ENCODE results near the gene TMEM131L. TPM values are rescaled to one million over a fixed set of nuclear protein-coding genes. Genes with fewer than 3 reads are reported as not detected.

The TMEM131L gene
- total RNA-seq, 1 experiment from 2014 or later, result 19.7 TPM

- Histone ChIP-seq H4K20me1 (ENCODE audit: insufficient read depth) (no peaks in the 10 kb centered on the region), H3K27ac (ENCODE audit: low read depth, low read length) (no peak overlapping the region), H3K27me3 (ENCODE audit: insufficient read depth, low read length) (no peaks in the 10 kb centered on the region), H3K79me2 (ENCODE audit: insufficient read depth, low read length) (peaks cover 14% of the 10 kb centered on the region), H3K9ac (ENCODE audit: low read length) (no peak overlapping the region), H3K9me2 (ENCODE audit: insufficient read depth) (no peaks in the 10 kb centered on the region), H2AFZ (ENCODE audit: low read depth, low read length, poor library complexity, severe bottlenecking) (no peak overlapping the region), H3K4me2 (ENCODE audit: low read length) (no peak overlapping the region), H3K4me3 (replicated peaks in 1 of 2; ENCODE audit: low read depth in 1 of 2, low read length in 2 of 2) (no peak overlapping the region), H3K4me1 (ENCODE audit: control insufficient read depth in 1 of 2, insufficient read depth in 2 of 2, low read length in 2 of 2) (peaks cover 27 to 42% of the 10 kb centered on the region in 2 experiments), H3K36me3 (ENCODE audit: control insufficient read depth in 1 of 2, insufficient read depth in 2 of 2, low read length in 2 of 2) (no peaks in the 10 kb centered on the region), H3K9me3 (ENCODE audit: control insufficient read depth in 1 of 2, insufficient read depth in 1 of 2, low read depth in 1 of 2, low read length in 2 of 2) (no peaks in the 10 kb centered on the region)
- ChIA-PET POLR2A (no interaction called here), CTCF (no interaction called here), RAD21 (ENCODE audit: low non-redundant PET in 1 of 2, low total read pairs in 2 of 2, uncharacterized antibody in 2 of 2, unreplicated experiment in 2 of 2) (no interaction called here)
- DNase-seq (ENCODE audit: low read depth, low spot score) (no peak), ATAC-seq (no peak)
- intact Hi-C loops (cut with micrococcal nuclease), result no loop called here
- no peak for TF ChIP-seq TCF7L2 (IDR thresholded peaks at IDR 0.05; ENCODE audit: borderline replicate concordance, extremely low read depth, insufficient read depth, insufficient read length)
- no TSS peak for BruUV-seq (replicated peaks)
These were observed 35.4 kb downstream of the TMEM131L start for GRCh38 chr4:153501578-153501977.

DNA sequence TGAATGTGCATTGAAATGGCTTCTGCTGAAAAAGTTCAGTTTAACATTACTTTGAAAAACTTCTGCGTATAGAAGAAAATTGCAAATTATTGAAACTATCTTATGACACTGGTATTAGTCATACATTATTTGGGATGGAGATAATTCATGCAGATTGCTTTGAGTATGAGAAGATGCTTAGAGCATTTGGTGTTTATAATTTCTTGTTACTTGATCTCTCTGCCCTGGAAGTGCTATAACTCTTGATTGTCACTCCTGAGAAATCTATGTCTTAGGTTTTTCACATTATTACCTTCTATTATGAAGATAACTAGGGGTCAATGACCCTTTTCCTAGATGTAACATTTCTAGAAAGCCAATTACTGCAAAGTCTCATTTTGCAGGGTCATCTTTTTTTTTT lies 36.4 kb downstream of the TMEM131L start:
- H3K27ac ChIP-seq (ENCODE audit: low read depth, low read length), result no peak overlapping the region
- no peaks in the 10 kb centered on the region for H3K27me3 ChIP-seq (ENCODE audit: insufficient read depth, low read length)
- no TSS peak for BruUV-seq (replicated peaks)
- no peaks in the 10 kb centered on the region for H3K9me2 ChIP-seq (ENCODE audit: insufficient read depth)
- no peak for DNase-seq (ENCODE audit: low read depth, low spot score)
- H3K4me1 ChIP-seq (ENCODE audit: control insufficient read depth in 1 of 2, insufficient read depth in 2 of 2, low read length in 2 of 2), result peaks cover 28 to 42% of the 10 kb centered on the region in 2 experiments
- H3K79me2 ChIP-seq (ENCODE audit: insufficient read depth, low read length), result peaks cover 8% of the 10 kb centered on the region; the same call in 1 of the 2 replicates
- H3K4me2 ChIP-seq (ENCODE audit: low read length), result no peak overlapping the region
- H4K20me1 ChIP-seq (ENCODE audit: insufficient read depth), result no peaks in the 10 kb centered on the region
- CTCF ChIA-PET, result no interaction called here
- H3K36me3 ChIP-seq (ENCODE audit: control insufficient read depth in 1 of 2, insufficient read depth in 2 of 2, low read length in 2 of 2), result no peaks in the 10 kb centered on the region
- no peak for ATAC-seq
- POLR2A ChIA-PET, result no interaction called here
- H3K9ac ChIP-seq (ENCODE audit: low read length), result no peak overlapping the region
- RAD21 ChIA-PET (ENCODE audit: low non-redundant PET in 1 of 2, low total read pairs in 2 of 2, uncharacterized antibody in 2 of 2, unreplicated experiment in 2 of 2), result no interaction called here
- no peak overlapping the region for H3K4me3 ChIP-seq (replicated peaks in 1 of 2; ENCODE audit: low read depth in 1 of 2, low read length in 2 of 2)
- TF ChIP-seq ZFX (IDR thresholded peaks at IDR 0.05) (no peak), SRF (IDR thresholded peaks at IDR 0.05; ENCODE audit: low read depth) (no peak), EZH2phosphoT487 (IDR thresholded peaks at IDR 0.05; ENCODE audit: borderline replicate concordance) (no peak), JUND (IDR thresholded peaks at IDR 0.05) (no peak), REST (IDR thresholded peaks at IDR 0.05; ENCODE audit: low read depth) (no peak), POLR2AphosphoS5 (IDR thresholded peaks at IDR 0.05; ENCODE audit: low read depth, low read length) (no peak), ATF3 (IDR thresholded peaks at IDR 0.05) (no peak), POLR2A (IDR thresholded peaks at IDR 0.05; ENCODE audit: borderline replicate concordance, extremely low read depth, insufficient read depth, insufficient read length) (no peak), TCF7L2 (IDR thresholded peaks at IDR 0.05; ENCODE audit: borderline replicate concordance, extremely low read depth, insufficient read depth, insufficient read length) (no peak), EZH2 (IDR thresholded peaks at IDR 0.05) (no peak), SP1 (IDR thresholded peaks at IDR 0.05; ENCODE audit: low read depth) (no peak), CTCF (IDR thresholded peaks at IDR 0.05 in 2 of 3, conservative IDR thresholded peaks at IDR 0.05 in 1 of 3; ENCODE audit: borderline replicate concordance in 1 of 3, insufficient read depth in 1 of 3, low read depth in 2 of 3, low read length in 2 of 3) (no peak)
- TF ChIP-seq, protein P1, sequence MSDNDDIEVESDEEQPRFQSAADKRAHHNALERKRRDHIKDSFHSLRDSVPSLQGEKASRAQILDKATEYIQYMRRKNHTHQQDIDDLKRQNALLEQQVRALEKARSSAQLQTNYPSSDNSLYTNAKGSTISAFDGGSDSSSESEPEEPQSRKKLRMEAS (IDR thresholded peaks at IDR 0.05), result no peak
- no peak overlapping the region for H2AFZ ChIP-seq (ENCODE audit: low read depth, low read length, poor library complexity, severe bottlenecking)
- intact Hi-C loops (cut with micrococcal nuclease), result no loop called here
- H3K9me3 ChIP-seq (ENCODE audit: control insufficient read depth in 1 of 2, insufficient read depth in 1 of 2, low read depth in 1 of 2, low read length in 2 of 2), result no peaks in the 10 kb centered on the region
